ENCODE results near the gene NAT16. TPM values are rescaled to one million over a fixed set of nuclear protein-coding genes. Genes with fewer than 3 reads are reported as not detected.
"Not testable (repeated sequence)": the region's sequence is repeated elsewhere in the genome, so short reads cannot be mapped to it uniquely, and the experiment has no call there.

NAT16 gene
- total RNA-seq, 2 experiments from 2014 or later, result not detected

- Mint-ChIP-seq H3K4me3 (no peak overlapping the region), H3K27ac (no peak overlapping the region), H3K27me3 (peaks cover 71% of the 10 kb centered on the region), H3K36me3 (ENCODE audit: low read depth) (no peaks in the 10 kb centered on the region), H3K4me1 (ENCODE audit: low read depth) (peaks cover 22% of the 10 kb centered on the region), H3K9me3 (no peaks in the 10 kb centered on the region)
- DNase-seq (no peak), ATAC-seq (ENCODE audit: poor library complexity) (no peak)
- H3K4me3 ChIP-seq (ENCODE audit: low read length), result no peak overlapping the region
- no peak for TF ChIP-seq CTCF (IDR thresholded peaks at IDR 0.05)
- no peaks in the 10 kb centered on the region for H3K9me3 ChIP-seq (ENCODE audit: control insufficient read depth in 1 of 2, insufficient read depth in 1 of 2, low read length in 2 of 2)
- no peak overlapping the region for H3K27ac ChIP-seq (ENCODE audit: low read depth in 1 of 2, low read length in 2 of 2)
- no peaks in the 10 kb centered on the region for H3K36me3 ChIP-seq (ENCODE audit: insufficient read depth, low read length)
- CTCF ChIA-PET, result no interaction called here
- POLR2A ChIA-PET, result no interaction called here
- intact Hi-C loops (cut with DNase I, micrococcal nuclease), result no loop called here
- H3K4me1 ChIP-seq (ENCODE audit: insufficient read depth, low read length), result peaks cover 28% of the 10 kb centered on the region
- peaks cover 36 to 37% of the 10 kb centered on the region in 2 experiments for H3K27me3 ChIP-seq (ENCODE audit: control insufficient read depth in 1 of 2, insufficient read depth in 2 of 2, low read length in 2 of 2)
Measured at GRCh38 chr7:101121991-101122932, 57.8 kb downstream of the NAT16 start.

- Mint-ChIP-seq H3K27me3 (peaks cover 65% of the 10 kb centered on the region), H3K4me1 (ENCODE audit: low read depth) (peaks cover 15% of the 10 kb centered on the region)
- intact Hi-C loops (cut with DNase I, micrococcal nuclease); CTCF ChIA-PET; H3K4me3 ChIP-seq (ENCODE audit: low read length); H3K36me3 Mint-ChIP-seq (ENCODE audit: low read depth); POLR2A ChIA-PET; ATAC-seq (ENCODE audit: poor library complexity); H3K36me3 ChIP-seq (ENCODE audit: insufficient read depth, low read length); H3K27ac ChIP-seq (ENCODE audit: low read depth in 1 of 2, low read length in 2 of 2); H3K9me3 ChIP-seq (ENCODE audit: control insufficient read depth in 1 of 2, insufficient read depth in 1 of 2, low read length in 2 of 2); H3K27ac Mint-ChIP-seq; DNase-seq; H3K9me3 Mint-ChIP-seq; H3K4me3 Mint-ChIP-seq: not testable (repeated sequence)
- H3K4me1 ChIP-seq (ENCODE audit: insufficient read depth, low read length), result peaks cover 22% of the 10 kb centered on the region
- H3K27me3 ChIP-seq (ENCODE audit: control insufficient read depth in 1 of 2, insufficient read depth in 2 of 2, low read length in 2 of 2), result peaks cover 29 to 32% of the 10 kb centered on the region in 2 experiments
Measured at GRCh38 chr7:101121631-101121990, 58.5 kb downstream of the NAT16 start.

Small RNA genes within 50 kb of the gene (microRNA-seq; reads per million reads assigned to microRNA genes)
- gene MIR4653 (ENCODE audit: borderline microRNAs expressed, borderline replicate concordance), result not detected

Other genes with a start within 250 kb of the NAT16 start
- gene MUC3A, start 230.8 kb downstream of the NAT16 start, total RNA-seq, result not detected
- under 1 TPM; 0.39 to 0.60 TPM for gene MUC12, start 210.7 kb downstream of the NAT16 start, total RNA-seq
- gene MUC17, start 160.2 kb downstream of the NAT16 start, total RNA-seq, result not detected
- gene TRIM56, start 94.8 kb downstream of the NAT16 start, total RNA-seq, result 10 to 100 TPM; 29.9 to 31.8 TPM
- under 1 TPM in 1 of 2 experiments, not detected in 1; 0.11 TPM for gene SERPINE1, start 53.2 kb downstream of the NAT16 start, total RNA-seq
- gene AP1S1, start 25.8 kb downstream of the NAT16 start, total RNA-seq, result 1 to 10 TPM; 3.0 to 3.9 TPM
- gene VGF, start 14.7 kb downstream of the NAT16 start, total RNA-seq, result not detected
- gene MOGAT3, start 20.7 kb upstream of the NAT16 start, total RNA-seq, result under 1 TPM in 1 of 2 experiments, not detected in 1; 0.11 TPM
- gene PLOD3, start 37.3 kb upstream of the NAT16 start, total RNA-seq, result 10 to 100 TPM; 13.8 to 15.9 TPM
- 10 to 100 TPM; 28.4 to 30.6 TPM for gene ZNHIT1, start 37.9 kb upstream of the NAT16 start, total RNA-seq
- 10 to 100 TPM; 12.6 to 15.2 TPM for gene CLDN15, start 57.5 kb upstream of the NAT16 start, total RNA-seq
- 10 to 100 TPM; 81.2 to 82.3 TPM for gene FIS1, start 64.8 kb upstream of the NAT16 start, total RNA-seq
- 1 to 10 TPM; 2.7 to 3.3 TPM for gene IFT22, start 141.5 kb upstream of the NAT16 start, total RNA-seq
- gene COL26A1, start 182.6 kb upstream of the NAT16 start, total RNA-seq, result not detected

All from CD4-positive, alpha-beta T cell (primary cell).